ENCODE measurements around the gene TARS2. TPM values are rescaled to one million over a fixed set of nuclear protein-coding genes. Genes with fewer than 3 reads are reported as not detected.

Gene TARS2
- total RNA-seq, 2 donors from 2014 or later: 11.6 to 13.5 TPM

- no peak for TF ChIP-seq CTCF (IDR thresholded peaks at IDR 0.05)
- H3K9me3 ChIP-seq: no peaks in the 10 kb centered on the region
- peak overlapping the region; percentile 79 to 88 for H3K27ac ChIP-seq
- no peaks in the 10 kb centered on the region for H3K27me3 ChIP-seq (replicated peaks; ENCODE audit: insufficient read depth)
- no peaks in the 10 kb centered on the region for H3K36me3 ChIP-seq
- ATAC-seq (ENCODE audit: insufficient number of reproducible peaks, low FRiP score, low read depth) (peak; percentile 2), DNase-seq (ENCODE audit: low spot score) (no peak)
- H3K4me1 ChIP-seq (ENCODE audit: control insufficient read depth in 1 of 2, low read depth in 2 of 2): peaks cover 31 to 53% of the 10 kb centered on the region in 2 donors
- H3K4me3 ChIP-seq: peak overlapping the region; percentile 83
Observed at GRCh38 chr1:150549496-150550221, 62.4 kb downstream of the TARS2 start.

DNA sequence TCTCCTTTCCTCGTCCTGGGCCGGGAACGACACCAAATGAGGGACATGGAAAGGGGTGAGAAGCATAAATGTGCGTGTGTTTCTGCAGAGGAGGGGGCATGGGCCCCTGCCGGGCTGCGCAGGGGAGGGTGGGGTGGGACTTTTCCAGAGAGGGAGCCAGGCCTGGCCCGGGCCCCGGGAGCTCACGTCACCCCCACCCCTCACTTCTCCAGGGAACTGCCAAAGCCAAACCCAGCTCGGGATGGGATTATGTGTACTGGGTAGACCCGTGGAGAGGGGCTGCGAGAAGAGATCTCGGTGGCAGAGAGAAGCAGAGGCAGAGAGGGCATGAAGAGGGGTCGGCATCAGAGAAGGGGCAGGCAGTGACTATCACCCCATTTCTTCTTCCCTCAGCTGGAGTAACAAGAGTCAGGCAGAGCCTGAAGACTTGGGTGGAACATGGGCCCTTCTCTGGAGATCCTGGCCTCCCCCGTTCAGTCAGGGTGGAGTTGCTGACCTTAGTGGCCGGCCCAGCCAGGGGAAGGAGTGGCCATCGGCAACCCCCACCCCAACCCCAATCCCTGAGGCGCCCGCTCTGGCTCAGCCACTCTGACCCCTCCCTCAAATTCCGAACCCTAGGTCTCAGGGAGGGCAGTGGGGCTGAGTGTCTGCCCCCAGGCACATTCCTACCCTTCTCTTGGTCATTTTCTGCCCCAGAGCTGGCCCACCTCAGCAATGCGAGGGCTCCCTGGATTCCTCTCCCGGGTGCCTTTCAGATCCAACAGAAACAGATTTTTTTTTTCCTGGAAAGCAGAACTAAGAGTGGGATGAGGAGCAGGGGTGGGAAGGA, 63.2 kb downstream of the TARS2 start:
- Histone ChIP-seq H3K4me1 (ENCODE audit: control insufficient read depth in 1 of 2, low read depth in 2 of 2) (peaks cover 31 to 53% of the 10 kb centered on the region in 2 donors), H3K27me3 (replicated peaks; ENCODE audit: insufficient read depth) (no peaks in the 10 kb centered on the region), H3K27ac (peak overlapping the region; percentile 79 to 88), H3K36me3 (no peaks in the 10 kb centered on the region), H3K9me3 (no peaks in the 10 kb centered on the region), H3K4me3 (peak overlapping the region; percentile 83)
- ATAC-seq (ENCODE audit: insufficient number of reproducible peaks, low FRiP score, low read depth) (no peak), DNase-seq (ENCODE audit: low spot score) (no peak)
- no peak for TF ChIP-seq CTCF (IDR thresholded peaks at IDR 0.05)

- no peak for TF ChIP-seq CTCF (IDR thresholded peaks at IDR 0.05)
- Histone ChIP-seq H3K27me3 (replicated peaks; ENCODE audit: insufficient read depth) (no peaks in the 10 kb centered on the region), H3K9me3 (no peaks in the 10 kb centered on the region), H3K4me3 (peak overlapping the region; percentile 83), H3K27ac (peak overlapping the region; percentile 79 to 88), H3K4me1 (ENCODE audit: control insufficient read depth in 1 of 2, low read depth in 2 of 2) (peaks cover 31 to 53% of the 10 kb centered on the region in 2 donors), H3K36me3 (peaks cover 4% of the 10 kb centered on the region)
- DNase-seq (ENCODE audit: low spot score) (no peak), ATAC-seq (ENCODE audit: insufficient number of reproducible peaks, low FRiP score, low read depth) (no peak)
Observed at GRCh38 chr1:150551051-150551783, 64.0 kb downstream of the TARS2 start.

DNA sequence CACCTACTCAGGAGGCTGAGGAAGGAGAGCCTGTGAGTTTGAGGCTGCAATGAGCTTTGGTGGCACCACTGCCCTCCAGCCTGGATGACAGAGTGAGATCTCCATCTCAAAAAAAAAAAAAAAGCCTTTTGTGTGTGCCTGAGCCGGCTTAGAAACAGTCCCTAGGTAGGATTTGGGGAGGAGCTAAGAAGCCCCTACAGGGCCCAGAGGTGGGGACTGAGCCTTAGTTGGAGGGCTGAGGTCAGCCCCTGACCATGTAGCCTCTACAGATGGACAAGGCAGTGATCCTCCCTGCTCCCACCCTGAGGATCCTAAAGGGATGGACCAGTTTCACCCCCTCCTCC, 64.5 kb downstream of the TARS2 start:
- peaks cover 4% of the 10 kb centered on the region for H3K36me3 ChIP-seq
- ATAC-seq (ENCODE audit: insufficient number of reproducible peaks, low FRiP score, low read depth) (no peak), DNase-seq (ENCODE audit: low spot score) (no peak)
- peak overlapping the region; percentile 20 for H3K4me3 ChIP-seq
- no peaks in the 10 kb centered on the region for H3K27me3 ChIP-seq (replicated peaks; ENCODE audit: insufficient read depth)
- H3K9me3 ChIP-seq: no peaks in the 10 kb centered on the region
- peak overlapping the region; percentile 79 to 88 for H3K27ac ChIP-seq
- TF ChIP-seq CTCF (IDR thresholded peaks at IDR 0.05): no peak
- H3K4me1 ChIP-seq (ENCODE audit: control insufficient read depth in 1 of 2, low read depth in 2 of 2): peaks cover 31 to 53% of the 10 kb centered on the region in 2 donors

All from thoracic aorta (tissue), 2 donors.